OCI-LY1 (cell line): Measurements from ENCODE around the gene DUSP22.

Experiments
- H2AFZ ChIP-seq: fragments of 200-600 bp; sonication (generic), shearing (Covaris generic); 2 replicates; pipeline ENCODE4 v1.6.0; 2014; ENCODE audit warnings: antibody characterized with exemption, mild to moderate bottlenecking, low read length
- H3F3A ChIP-seq: fragments of 200-600 bp; sonication (generic), shearing (Covaris generic); 2 replicates; pipeline ENCODE4 v1.6.0; 2014; ENCODE audit warnings: mild to moderate bottlenecking, antibody characterized with exemption, low read length, moderate library complexity; ENCODE audit not compliant: insufficient read depth
- H3K27ac ChIP-seq: fragments of 200-600 bp; sonication (generic); 2 replicates; pipeline ENCODE4 v1.5.1; 2014; ENCODE audit warnings: low read length, mixed run types, mild to moderate bottlenecking, low read depth; ENCODE audit not compliant: poor library complexity, severe bottlenecking
- H3K27me3 ChIP-seq: fragments of 200-600 bp; sonication (generic); 2 replicates; pipeline ENCODE4 v1.6.0; 2014; ENCODE audit warnings: antibody characterized with exemption, mild to moderate bottlenecking, low read length, moderate library complexity; ENCODE audit not compliant: insufficient read depth
- H3K36me3 ChIP-seq: fragments of 200-600 bp; sonication (generic); 2 replicates; pipeline ENCODE4 v1.6.1; 2014; ENCODE audit warnings: mild to moderate bottlenecking, antibody characterized with exemption, low read length, moderate library complexity, mixed read lengths; ENCODE audit not compliant: insufficient read depth
- H3K4me1 ChIP-seq: fragments of 200-600 bp; sonication (generic); 2 replicates; pipeline ENCODE4 v1.5.1; 2014; ENCODE audit warnings: mild to moderate bottlenecking, low read length, moderate library complexity; ENCODE audit not compliant: insufficient read depth, severe bottlenecking
- H3K4me2 ChIP-seq: fragments of 200-600 bp; sonication (generic), shearing (Covaris generic); 2 replicates; pipeline ENCODE4 v1.6.1; 2014; ENCODE audit warnings: low read length
- H3K4me3 ChIP-seq: fragments of 200-600 bp; sonication (generic); 2 replicates; pipeline ENCODE4 v1.5.1; 2014; ENCODE audit warnings: low read length, low read depth, mild to moderate bottlenecking, mixed read lengths; ENCODE audit not compliant: poor library complexity, severe bottlenecking
- H3K79me2 ChIP-seq: fragments of 200-600 bp; shearing (Covaris generic); 2 replicates; pipeline ENCODE4 v1.6.1; 2016; ENCODE audit warnings: mixed run types, low read length, mixed read lengths; ENCODE audit not compliant: insufficient read depth
- H3K9ac ChIP-seq: fragments of 200-600 bp; sonication (generic), shearing (Covaris generic); 2 replicates; pipeline ENCODE4 v1.6.1; 2014; ENCODE audit warnings: mild to moderate bottlenecking, low read length, mixed read lengths
- H3K9me2 ChIP-seq: fragments of 200-600 bp; sonication (generic), shearing (Covaris generic); 2 replicates; pipeline ENCODE4 v1.6.1; 2014; ENCODE audit warnings: low read depth, mild to moderate bottlenecking, low read length, mixed read lengths
- H3K9me3 ChIP-seq: fragments of 200-600 bp; shearing (Covaris generic); 2 replicates; pipeline ENCODE4 v1.6.1; 2014; ENCODE audit warnings: low read length, mixed read lengths
- H4K20me1 ChIP-seq: fragments of 200-600 bp; sonication (generic), shearing (Covaris generic); 2 replicates; pipeline ENCODE4 v1.6.0; 2016; ENCODE audit warnings: mild to moderate bottlenecking, low read length; ENCODE audit not compliant: insufficient read depth
- CTCF ChIP-seq: fragments of 200-600 bp; sonication (generic), shearing (Covaris generic); IDR thresholded peaks from 2 replicates; pipeline ENCODE4 v1.5.1; 2017; ENCODE audit warnings: mild to moderate bottlenecking, antibody characterized with exemption, low read length, moderate library complexity, mixed read lengths
- EZH2 ChIP-seq: fragments of 200-600 bp; sonication (generic), shearing (Covaris generic); IDR thresholded peaks from 2 replicates; pipeline ENCODE4 v1.8.0; 2017; ENCODE audit warnings: borderline replicate concordance, mixed run types, mild to moderate bottlenecking, antibody characterized with exemption, low read length, moderate library complexity, mixed read lengths

The DUSP22 gene

GRCh38 chr6:301929-302705, 9.8 kb downstream of the DUSP22 start:
- no peaks in the 10 kb centered on the region for H3K36me3 ChIP-seq
- H3K4me1 ChIP-seq: no peaks in the 10 kb centered on the region
- no peak overlapping the region for H3K27ac ChIP-seq
- H3K9me3 ChIP-seq: no peaks in the 10 kb centered on the region
- no peak overlapping the region for H2AFZ ChIP-seq
- H3K9me2 ChIP-seq: no peaks in the 10 kb centered on the region
- H3K27me3 ChIP-seq: no peaks in the 10 kb centered on the region
- H3K4me2 ChIP-seq: no peak overlapping the region
- no peak overlapping the region for H3K4me3 ChIP-seq
- H3F3A ChIP-seq: no peaks in the 10 kb centered on the region
- H3K79me2 ChIP-seq: no peaks in the 10 kb centered on the region
- no peaks in the 10 kb centered on the region for H4K20me1 ChIP-seq
- no peak for TF ChIP-seq CTCF
- no peak for TF ChIP-seq EZH2
- H3K9ac ChIP-seq: no peak overlapping the region

- Histone ChIP-seq H3K9ac (no peak overlapping the region), H3K36me3 (no peaks in the 10 kb centered on the region), H3K4me3 (no peak overlapping the region), H2AFZ (no peak overlapping the region), H3K9me2 (no peaks in the 10 kb centered on the region), H3K27ac (no peak overlapping the region), H3K4me1 (no peaks in the 10 kb centered on the region), H3K27me3 (no peaks in the 10 kb centered on the region), H3F3A (no peaks in the 10 kb centered on the region), H3K79me2 (no peaks in the 10 kb centered on the region), H4K20me1 (no peaks in the 10 kb centered on the region), H3K9me3 (no peaks in the 10 kb centered on the region), H3K4me2 (no peak overlapping the region)
- no peak for TF ChIP-seq EZH2
- no peak for TF ChIP-seq CTCF
Measured at GRCh38 chr6:302760-303159, 10.5 kb downstream of the DUSP22 start.

GRCh38 chr6:303263-303662, 11.0 kb downstream of the DUSP22 start:
- TF ChIP-seq CTCF: no peak
- TF ChIP-seq EZH2: no peak
- H3K4me1 ChIP-seq: no peaks in the 10 kb centered on the region

More at GRCh38 chr6:303263-303662, 11.0 kb downstream of the DUSP22 start:
- Histone ChIP-seq H3K27me3 (no peaks in the 10 kb centered on the region), H3K79me2 (no peaks in the 10 kb centered on the region), H3K27ac (no peak overlapping the region), H4K20me1 (no peaks in the 10 kb centered on the region), H3K36me3 (no peaks in the 10 kb centered on the region), H3F3A (no peaks in the 10 kb centered on the region), H3K4me2 (no peak overlapping the region), H3K9ac (no peak overlapping the region), H3K9me2 (no peaks in the 10 kb centered on the region), H2AFZ (no peak overlapping the region), H3K9me3 (no peaks in the 10 kb centered on the region), H3K4me3 (no peak overlapping the region)
